Activated gamma-delta T cell (primary cell): Measurements from ENCODE around the gene ASIC4.

ENCODE experiments used
- DNase-seq: peaks from one replicate; lab custom pipeline; 2025; lab: John Stamatoyannopoulos, UW

Gene ASIC4

GRCh38 chr2:219515874-219516629, 1.8 kb downstream of the ASIC4 start:
- no peak for DNase-seq

GRCh38 chr2:219516888-219517287, 2.6 kb downstream of the ASIC4 start:
- DNase-seq = no peak

GRCh38 chr2:219517954-219518778, 3.9 kb downstream of the ASIC4 start:
- DNase-seq = no peak

- no peak for DNase-seq
Observed at GRCh38 chr2:219519526-219519916, 5.2 kb downstream of the ASIC4 start.

- DNase-seq = no peak
Observed at GRCh38 chr2:219520079-219520478, 5.8 kb downstream of the ASIC4 start.

- no peak for DNase-seq
Observed at GRCh38 chr2:219521066-219521880, 7.0 kb downstream of the ASIC4 start.

GRCh38 chr2:219522111-219523030, 8.1 kb downstream of the ASIC4 start:
- no peak for DNase-seq

- DNase-seq = no peak
Observed at GRCh38 chr2:219523031-219523671, 8.9 kb downstream of the ASIC4 start.

- no peak for DNase-seq
Observed at GRCh38 chr2:219524817-219525216, 10.5 kb downstream of the ASIC4 start.

- DNase-seq = no peak
Observed at GRCh38 chr2:219525533-219526232, 11.4 kb downstream of the ASIC4 start.

- DNase-seq = no peak
Observed at GRCh38 chr2:219526320-219527075, 12.2 kb downstream of the ASIC4 start.

- DNase-seq = no peak
Observed at GRCh38 chr2:219527076-219527394, 12.8 kb downstream of the ASIC4 start.

- DNase-seq = no peak
Observed at GRCh38 chr2:219527472-219527871, 13.2 kb downstream of the ASIC4 start.

GRCh38 chr2:219530048-219530963, 16.0 kb downstream of the ASIC4 start:
- peak; percentile 45 for DNase-seq

- DNase-seq = no peak
Observed at GRCh38 chr2:219531639-219532377, 17.5 kb downstream of the ASIC4 start.

- DNase-seq = no peak
Observed at GRCh38 chr2:219532378-219532649, 18.0 kb downstream of the ASIC4 start.

- DNase-seq = no peak
Observed at GRCh38 chr2:219533930-219534661, 19.8 kb downstream of the ASIC4 start.
